NCI-H146 (cell line): ENCODE measurements around the gene MYPN.
"Not testable (repeated sequence)": the region's sequence is repeated elsewhere in the genome, so short reads cannot be mapped to it uniquely, and the experiment has no call there.

ENCODE experiments used
- DNase-seq: peaks from one replicate; lab custom pipeline; 2025; lab: John Stamatoyannopoulos, UW

MYPN gene

GRCh38 chr10:68231106-68231816 lies 122.0 kb downstream of the MYPN start:
- peak; percentile 73 for DNase-seq

DNA sequence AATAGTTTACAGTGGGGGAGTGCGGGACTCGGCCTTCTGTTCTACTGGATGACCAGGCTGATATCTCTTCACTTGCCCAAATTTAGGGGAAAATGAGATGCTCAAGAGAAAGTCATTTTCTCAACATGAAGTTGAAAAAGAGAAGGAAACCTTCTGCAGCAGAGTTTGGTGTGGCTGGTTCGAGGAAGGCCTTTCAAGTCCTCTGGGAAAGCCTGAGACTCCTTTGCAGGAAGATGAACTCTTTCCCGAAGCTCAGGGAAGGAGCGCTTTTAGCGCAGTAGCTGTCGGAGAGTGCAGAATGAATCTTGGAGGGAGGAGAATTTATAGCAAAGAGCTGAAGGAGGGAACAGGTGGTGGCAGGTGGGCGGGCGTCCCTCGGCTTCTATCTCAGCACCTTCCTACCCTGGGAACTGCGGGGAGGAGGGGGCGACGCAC lies 122.5 kb downstream of the MYPN start, which contains the start of gene ATOH7:
TSS of gene ATOH7 (minus strand) at position 297 of the 435 bp plus-strand sequence. CDS start 436 bp downstream, outside the sequence.
- peak; percentile 13 for DNase-seq

- no peak for DNase-seq
These were observed 123.8 kb downstream of the MYPN start for GRCh38 chr10:68233046-68233445.

DNA sequence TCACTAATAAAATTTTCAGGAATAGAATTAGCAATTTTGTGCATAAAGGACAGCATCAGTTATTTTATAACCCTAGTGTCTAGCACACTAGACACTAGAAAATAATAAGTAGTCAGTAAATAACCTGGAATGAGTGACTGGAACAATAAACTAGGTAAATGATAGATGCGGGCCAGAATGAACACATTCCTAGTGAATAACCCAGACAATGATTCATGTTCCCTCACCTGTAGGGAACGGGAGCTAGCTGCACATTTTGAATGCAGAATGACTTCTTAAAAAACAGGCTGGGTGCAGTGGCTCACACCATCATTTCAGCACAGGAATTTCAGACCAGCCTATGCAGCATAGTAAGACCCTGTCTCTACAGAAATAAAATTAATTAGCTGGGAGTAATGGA lies 125.8 kb downstream of the MYPN start:
- DNase-seq, result no peak

DNA sequence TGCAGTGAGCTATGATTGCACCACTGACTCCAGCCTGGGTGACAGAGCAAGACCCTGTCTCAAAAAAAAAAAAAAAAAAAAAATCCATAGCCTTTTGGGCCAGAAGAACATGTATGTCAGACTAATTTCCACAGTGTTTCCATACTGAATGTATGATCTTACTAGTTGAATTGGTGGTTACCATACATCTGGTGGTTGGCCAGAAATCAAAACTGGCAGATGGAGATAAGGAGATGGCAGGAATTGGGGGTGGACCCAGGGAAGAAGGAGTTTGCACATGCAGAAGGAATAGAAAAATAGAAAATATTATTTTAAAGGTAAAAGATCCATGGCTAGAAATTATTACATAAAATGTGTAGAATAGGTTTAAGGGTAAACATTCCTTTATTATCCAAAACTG lies 126.3 kb downstream of the MYPN start:
- DNase-seq, result no peak

DNA sequence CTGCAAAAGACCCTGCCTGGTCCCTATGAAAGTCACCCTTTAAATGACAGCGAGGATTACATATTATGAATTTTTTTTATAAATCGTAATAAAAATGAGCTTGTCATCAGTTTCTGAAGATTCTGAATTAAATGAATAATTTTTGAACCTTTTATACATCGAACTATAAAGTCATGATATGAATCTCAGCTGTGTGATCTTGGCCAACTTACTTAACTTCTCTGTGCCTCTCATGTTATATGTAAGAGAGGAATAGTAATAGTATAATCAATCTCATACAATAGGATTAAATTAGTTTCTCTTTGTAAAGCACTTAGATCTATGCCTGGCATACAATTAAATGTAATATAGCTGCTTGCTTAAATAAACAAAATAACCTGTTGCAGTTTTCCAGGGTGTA lies 127.9 kb downstream of the MYPN start:
- no peak for DNase-seq

DNA sequence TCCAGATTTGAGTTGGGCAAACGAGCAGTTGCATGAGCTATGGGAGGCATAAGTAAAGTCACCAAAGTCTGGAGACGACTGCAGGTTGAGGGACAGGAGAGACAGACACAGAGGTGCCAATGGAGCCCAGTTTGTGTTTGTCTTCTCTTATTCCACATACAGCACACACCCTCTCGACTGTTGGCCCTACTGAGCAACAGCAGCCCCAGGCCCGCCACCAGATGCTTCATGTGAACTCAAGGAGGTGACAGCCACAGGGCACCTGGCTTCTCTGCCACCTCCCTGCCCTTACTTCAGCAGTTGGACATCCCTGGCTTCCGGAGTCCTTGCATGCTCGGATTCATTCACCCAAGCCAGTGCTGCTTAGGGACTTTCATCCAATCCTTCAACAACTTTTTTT lies 129.1 kb downstream of the MYPN start:
- DNase-seq, result no peak

- DNase-seq, result no peak
These were observed 129.8 kb downstream of the MYPN start for GRCh38 chr10:68239069-68239468.

DNA sequence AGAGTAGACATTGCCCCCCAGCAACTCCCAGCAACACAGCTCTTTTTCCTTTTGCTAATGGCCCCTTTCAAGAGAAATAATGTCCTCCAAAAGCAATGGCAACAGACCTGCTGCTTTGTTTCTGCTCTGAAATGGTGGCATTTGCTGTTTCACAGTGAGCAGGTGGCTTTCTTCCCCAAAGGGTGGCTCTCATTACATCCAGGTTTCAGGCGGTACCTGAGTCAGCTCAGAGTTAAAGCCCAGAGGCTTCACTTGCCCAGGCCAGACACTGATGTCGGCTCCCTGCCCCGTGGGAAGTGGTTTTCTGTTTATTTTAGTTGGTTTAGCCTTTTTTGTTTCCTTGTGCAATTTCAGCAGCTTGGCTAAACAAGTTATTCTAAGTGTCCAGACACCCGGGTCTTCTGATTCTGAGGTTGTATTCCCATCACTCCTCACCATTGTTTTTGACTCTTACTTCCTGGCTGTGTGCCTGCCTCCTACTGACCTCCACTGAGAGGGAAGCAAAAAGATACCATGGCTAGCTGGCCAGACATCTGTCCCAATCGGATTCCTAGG lies 130.4 kb downstream of the MYPN start:
- no peak for DNase-seq

- DNase-seq, result no peak
These were observed 132.8 kb downstream of the MYPN start for GRCh38 chr10:68242051-68242450.

- DNase-seq, result not testable (repeated sequence)
These were observed 137.1 kb downstream of the MYPN start for GRCh38 chr10:68246397-68246796.

DNA sequence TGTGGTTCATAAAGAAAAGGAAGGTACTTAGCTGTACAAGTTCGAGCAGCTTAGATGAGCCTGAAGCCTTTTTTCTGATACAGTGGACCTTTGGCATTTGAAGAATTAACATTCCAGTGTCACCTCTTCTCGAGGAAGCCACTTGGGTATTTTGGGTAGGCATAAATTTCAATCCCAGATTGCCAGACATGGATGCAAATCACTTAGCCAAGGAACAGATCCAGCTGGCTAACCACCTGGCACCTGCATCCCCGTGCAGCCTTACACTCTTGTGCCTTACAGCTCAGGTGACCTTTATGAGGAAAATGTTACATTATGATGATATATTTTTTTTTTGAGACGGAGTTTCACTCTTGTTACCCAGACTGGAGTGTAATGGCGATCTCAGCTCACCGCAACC lies 138.6 kb downstream of the MYPN start:
- DNase-seq, result no peak

GRCh38 chr10:68249297-68249696 lies 140.0 kb downstream of the MYPN start:
- DNase-seq, result no peak

DNA sequence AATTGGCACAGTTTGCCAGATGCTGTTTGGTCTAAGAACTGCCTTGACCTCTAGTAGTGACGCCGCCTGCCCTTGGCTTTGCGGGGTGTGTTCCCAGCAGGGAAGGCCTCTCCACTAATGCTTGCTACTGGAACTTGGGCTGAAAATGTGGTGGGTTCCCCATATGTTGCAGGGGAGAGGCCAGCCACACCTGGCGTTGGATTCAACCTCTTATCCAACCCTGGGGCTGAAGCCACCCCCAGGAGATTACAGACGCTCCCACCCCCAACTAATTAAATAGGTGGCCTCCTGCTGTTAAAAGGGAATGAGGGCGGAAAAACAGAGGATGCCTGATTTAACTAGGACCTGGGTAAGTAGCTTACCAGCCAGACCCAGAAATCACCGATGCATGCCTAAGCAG lies 141.9 kb downstream of the MYPN start:
- DNase-seq, result peak; percentile 53

- no peak for DNase-seq
These were observed 142.6 kb downstream of the MYPN start for GRCh38 chr10:68251625-68252495.

- no peak for DNase-seq
These were observed 144.1 kb downstream of the MYPN start for GRCh38 chr10:68253346-68253745.

DNA sequence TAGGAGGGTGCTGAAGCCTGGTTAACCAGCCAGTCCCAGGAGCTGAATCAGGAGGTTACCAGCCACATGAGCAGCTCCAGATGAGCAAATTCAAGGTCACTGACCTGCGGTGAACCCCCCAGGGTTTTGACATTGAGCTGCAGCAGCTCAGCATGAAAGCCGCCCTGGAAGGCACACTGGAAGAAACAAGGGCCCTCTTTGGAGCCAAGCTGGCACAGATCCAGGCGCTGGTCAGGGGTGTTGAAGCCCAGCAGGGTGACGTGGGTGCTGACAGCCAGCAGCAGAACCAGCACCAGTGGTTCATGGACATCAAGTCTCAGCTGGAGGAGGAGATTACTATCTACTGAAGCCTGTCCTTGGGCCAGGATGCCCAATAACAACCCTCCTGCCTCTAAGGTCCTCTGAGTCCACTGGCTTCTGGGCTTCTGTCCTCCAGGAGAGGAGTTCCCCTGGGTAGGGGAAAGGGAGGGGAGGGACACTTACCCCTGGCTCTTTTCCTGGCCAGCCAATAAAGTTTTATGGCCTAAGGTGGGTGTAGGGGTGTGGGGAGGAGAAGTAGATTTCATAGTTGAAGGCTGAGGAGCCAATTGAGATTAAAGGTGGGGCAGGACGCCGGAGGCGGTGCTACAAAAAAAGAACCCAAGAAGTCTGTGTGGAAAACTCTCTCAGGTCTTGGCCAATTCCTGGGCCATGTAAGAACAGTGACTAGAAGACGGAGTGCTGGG lies 152.0 kb downstream of the MYPN start:
- peak; percentile 62 for DNase-seq
